CD4-positive, alpha-beta T cell treated with Interleukin-2 at 100 ng/mL for 4 hours (primary cell): ENCODE results near the gene CHTOP.
"Not testable (repeated sequence)": the region's sequence is repeated elsewhere in the genome, so short reads cannot be mapped to it uniquely, and the experiment has no call there.

Experiments
- DNase-seq: peaks from one replicate; pipeline ENCODE4 v3.0.0-alpha.2; 2020; ENCODE audit warnings: low spot score

CHTOP gene

DNA sequence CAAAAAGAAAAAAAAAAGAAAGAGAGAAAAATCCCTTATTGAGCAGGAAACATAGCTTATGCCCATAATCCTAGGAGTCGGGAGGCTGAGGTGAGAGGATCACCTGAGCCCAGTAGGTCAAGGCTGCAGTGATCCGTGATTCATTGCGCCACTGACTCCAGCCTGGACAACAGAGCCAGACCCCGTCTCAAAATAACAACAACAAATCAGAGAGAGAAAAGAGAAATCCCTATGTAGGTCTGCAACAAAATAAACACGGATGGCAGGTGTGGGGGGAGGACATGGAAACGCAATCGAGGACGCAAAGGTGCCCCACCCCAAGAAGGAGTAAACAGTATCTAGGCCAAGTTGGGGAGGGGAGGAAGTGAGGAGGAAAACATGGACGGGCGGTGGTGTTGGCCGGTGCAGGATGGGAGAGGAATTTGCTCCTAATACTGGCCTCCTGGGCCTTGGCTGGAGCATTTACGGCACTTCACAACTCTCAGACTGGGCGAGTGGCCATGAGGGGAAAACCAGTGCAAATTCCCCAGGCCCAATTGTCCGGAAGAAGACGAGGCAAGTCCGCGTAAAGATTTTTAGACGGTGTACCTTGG, 609 bp upstream of the CHTOP start:
- DNase-seq: no peak

- no peak for DNase-seq
Observed at GRCh38 chr1:153635872-153636271, 2.0 kb downstream of the CHTOP start.

- no peak for DNase-seq
Observed at GRCh38 chr1:153636312-153636711, 2.4 kb downstream of the CHTOP start.

DNA sequence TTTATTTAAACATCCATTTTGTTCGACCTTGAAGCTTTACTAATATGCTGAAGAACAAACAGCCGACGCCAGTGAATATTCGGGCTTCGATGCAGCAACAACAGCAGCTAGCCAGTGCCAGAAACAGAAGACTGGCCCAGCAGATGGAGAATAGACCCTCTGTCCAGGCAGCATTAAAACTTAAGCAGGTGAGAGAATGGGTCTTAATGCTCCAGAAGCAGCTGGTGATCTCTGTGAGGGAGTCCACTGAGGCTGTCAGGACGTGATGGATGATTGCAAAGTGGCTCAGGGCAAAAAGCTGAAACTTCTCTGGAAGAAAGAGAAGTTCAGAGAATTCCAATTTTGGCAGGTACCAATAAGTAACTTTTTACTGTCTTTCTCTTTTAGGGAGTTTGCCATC, 4.4 kb downstream of the CHTOP start:
- DNase-seq: no peak

GRCh38 chr1:153639280-153639679, 5.4 kb downstream of the CHTOP start:
- DNase-seq: no peak

DNA sequence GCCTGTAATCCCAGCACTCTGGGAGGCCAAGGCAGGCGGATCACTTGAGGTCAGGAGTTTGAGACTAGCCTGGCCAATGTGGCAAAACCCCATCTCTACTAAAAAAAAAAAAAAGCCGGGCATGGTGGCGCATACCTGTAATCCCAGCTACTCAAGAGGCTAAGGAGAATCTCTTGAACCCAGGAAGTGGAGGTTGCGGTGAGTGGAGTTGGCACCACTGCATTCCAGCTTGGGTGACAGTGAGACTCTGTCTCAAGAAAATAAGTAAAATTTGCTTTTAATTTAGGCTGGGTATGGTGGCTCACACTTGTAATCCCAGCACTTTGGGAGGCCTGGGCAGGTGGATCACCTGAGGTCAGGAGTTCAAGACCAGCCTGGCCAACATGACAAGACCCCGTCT, 6.3 kb downstream of the CHTOP start:
- DNase-seq: not testable (repeated sequence)

DNA sequence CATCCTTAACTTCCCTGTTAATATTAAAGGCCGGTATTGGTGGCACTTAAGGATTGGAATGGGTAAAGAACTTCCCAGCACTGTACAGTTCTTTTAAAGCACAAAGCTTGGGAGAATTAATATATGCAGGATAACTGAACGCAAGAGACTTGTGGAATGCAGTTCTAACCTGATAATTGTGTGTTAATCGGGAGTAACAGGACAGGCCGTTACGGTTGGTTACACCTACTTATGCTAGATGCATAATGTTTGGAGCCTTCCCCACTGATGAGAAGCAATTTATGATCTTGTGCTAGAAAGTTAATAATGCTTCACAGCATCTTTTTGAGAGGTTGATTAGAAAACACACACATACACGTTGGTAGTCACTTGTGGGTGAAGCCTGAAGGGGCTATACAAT, 7.0 kb downstream of the CHTOP start:
- DNase-seq: no peak

DNA sequence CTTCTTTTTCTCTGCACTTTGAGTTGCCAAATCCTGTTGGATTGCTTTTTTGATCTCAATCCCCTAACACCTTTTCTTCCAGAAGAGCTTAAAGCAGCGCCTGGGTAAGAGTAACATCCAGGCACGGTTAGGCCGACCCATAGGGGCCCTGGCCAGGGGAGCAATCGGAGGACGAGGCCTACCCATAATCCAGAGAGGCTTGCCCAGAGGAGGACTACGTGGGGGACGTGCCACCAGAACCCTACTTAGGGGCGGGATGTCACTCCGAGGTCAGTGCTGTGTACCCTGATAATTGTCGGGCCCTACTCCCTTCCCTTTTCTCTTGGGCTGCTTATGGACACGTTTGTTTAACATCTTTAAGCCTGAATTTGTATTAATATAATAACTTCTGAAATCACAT, 8.3 kb downstream of the CHTOP start:
- DNase-seq: no peak

DNA sequence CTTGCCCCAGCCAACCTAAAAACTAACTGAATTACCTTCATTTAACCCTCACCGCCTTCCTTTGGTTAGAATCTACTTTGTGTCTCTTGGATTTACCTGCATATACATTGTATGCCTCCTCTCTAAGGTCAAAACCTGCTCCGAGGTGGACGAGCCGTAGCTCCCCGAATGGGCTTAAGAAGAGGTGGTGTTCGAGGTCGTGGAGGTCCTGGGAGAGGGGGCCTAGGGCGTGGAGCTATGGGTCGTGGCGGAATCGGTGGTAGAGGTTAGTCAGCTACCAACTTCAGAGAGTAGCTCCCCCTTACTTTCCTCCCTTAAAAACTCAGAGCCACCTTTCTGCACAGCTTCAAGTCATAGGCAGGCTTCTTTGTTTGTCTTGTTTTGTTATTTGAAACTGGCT, 9.2 kb downstream of the CHTOP start:
- DNase-seq: no peak

DNA sequence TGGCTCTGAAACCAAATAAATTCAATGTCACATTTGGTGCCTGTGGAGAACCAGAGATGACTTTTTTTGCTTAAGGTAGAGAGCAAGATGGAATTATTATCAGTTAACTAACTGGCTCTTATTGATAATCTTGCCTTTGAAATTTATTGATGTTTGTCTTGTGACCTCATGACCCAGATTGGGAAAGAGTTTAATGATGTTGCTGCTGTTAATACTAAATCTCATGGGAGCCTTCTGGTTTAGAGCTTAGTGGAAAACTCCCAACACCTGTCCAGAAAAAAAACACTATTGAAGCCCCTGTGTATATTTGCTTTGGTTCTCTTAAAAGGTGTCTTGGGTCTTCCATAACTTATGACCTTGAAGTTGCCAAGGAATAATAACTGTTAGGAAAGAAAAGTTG, 9.9 kb downstream of the CHTOP start:
- DNase-seq: no peak

DNA sequence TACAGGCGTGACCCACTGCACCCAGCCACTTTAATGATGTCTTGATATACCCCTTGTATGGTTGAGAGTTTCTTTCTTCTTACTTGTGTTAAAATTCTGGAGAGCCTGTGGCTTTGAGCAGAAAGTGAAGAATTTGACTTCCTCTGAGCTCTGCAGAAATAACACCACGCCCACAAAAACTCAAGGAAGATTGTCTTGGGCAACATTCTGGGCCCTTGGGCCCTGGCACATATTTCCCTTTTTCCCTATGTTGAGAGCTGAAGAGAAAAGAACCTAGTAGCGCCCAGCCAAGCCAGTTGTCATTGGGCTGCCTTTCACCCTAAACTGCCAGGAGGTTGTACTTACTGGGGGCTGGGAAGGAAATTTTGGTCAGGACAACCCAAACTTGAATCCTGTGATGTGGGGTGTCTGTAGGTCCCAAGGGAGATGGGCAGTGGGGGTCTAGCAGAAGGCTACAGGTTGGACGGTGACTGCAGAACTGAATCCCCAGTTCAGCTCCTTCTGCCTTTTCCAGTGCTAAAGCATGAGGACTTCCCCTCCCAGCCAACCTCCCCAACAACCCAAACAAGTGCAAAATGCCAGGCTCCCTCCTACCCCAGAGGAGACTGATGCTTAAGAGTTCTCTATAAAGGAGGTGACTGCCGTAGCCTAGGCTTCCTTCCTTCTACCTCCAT, 12.9 kb downstream of the CHTOP start:
- no peak for DNase-seq

DNA sequence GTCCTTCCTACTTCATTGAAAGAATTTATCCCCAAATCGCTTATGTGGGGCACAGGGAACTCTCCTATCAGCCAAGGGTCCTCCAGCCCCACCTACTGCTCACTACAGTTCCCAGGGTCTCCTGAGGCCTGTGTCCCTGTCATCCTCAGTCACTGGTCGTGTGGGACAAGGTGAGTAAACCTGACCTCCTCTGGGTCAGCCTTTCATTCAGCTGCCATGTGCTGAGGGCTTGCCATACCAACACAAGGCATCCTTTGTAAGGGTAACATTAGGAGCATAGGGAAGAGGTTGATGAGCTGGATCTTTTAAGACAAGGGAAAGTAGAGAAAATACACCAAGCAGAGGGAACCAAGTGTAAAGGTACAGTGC, 13.5 kb downstream of the CHTOP start:
- no peak for DNase-seq

DNA sequence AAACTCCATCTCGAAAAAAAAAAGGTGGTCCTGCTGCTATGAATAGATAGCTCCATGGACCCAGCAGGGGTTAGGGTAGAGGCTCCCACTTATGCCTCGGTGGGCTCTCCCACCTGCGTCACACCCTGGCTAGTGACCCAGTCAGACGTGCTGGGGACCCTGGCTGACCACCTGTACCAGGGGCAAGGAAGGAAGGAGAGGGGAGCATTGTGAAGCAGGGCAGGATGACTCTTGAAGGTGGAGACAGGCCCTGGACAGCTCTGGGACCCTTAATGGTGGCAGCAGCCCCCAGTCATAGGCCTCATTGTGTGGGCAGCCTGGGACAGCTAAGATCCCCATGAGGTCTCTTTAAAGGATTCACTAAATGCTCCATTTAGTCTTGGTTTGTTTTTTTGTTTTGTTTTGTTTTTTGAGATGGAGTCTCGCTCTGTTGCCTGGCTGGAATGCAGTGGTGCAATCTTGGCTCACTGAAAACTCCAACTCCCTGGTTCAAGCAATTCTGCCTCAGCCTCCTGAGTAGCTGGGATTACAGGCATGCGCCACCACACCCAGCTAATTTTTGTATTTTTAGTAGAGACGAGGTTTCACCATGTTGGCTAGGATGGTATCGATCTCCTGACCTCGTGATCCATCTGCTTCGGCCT, 14.3 kb downstream of the CHTOP start:
- no peak for DNase-seq

GRCh38 chr1:153649137-153649862, 15.4 kb downstream of the CHTOP start:
- DNase-seq: peak; percentile 35

GRCh38 chr1:153649863-153650235, 16.0 kb downstream of the CHTOP start:
- no peak for DNase-seq

DNA sequence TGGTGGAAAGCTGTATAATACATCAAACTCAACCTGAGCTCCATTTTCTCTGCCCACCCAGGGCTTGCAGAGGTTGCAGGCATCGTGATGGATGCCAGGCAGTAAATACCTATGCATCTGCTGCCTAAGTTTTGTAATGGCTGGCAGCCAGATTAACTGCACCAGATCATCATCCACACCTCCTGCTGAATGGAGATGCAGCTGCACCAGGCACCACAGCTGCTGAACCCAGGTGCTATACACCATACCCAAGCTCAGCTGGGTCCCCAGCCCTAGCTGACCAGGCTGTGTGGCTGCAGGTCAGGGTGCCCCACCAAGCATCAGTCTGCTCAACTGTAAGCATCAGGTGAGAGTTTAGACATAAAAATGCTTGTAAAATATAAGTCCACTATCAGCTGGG, 17.9 kb downstream of the CHTOP start:
- no peak for DNase-seq

DNA sequence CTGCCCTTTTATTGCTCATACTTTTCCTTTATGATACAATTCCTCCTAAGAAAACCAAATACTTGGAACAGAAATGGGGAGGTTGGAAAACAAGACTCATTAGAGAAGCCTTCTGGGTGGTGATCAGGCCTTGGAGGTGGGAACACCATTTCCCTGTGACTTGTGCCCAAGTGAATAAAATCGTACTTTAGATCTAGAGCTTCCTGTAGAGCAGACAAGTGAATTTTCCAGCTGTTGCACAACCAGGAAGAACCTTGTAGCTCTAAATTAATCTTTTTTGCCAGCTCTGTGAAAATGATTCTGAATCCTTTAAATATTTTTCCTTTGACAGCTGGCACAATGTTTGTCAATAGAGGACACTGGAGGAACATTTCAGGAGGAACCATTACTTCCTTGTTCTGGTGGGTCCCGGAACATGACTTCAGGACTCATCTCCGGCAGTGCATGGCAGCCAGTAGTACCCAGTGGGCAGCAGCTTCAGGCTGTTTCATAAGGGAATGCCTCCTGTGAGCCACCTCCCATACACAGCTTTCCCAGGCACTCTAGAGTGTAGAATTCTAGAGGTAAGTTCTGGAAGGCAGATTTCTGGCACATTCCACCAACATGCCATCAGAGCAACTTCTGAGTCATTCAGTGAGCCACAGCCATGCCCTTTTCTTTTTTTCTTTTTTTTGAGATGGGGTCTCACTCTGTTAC, 19.1 kb downstream of the CHTOP start:
- DNase-seq: no peak

DNA sequence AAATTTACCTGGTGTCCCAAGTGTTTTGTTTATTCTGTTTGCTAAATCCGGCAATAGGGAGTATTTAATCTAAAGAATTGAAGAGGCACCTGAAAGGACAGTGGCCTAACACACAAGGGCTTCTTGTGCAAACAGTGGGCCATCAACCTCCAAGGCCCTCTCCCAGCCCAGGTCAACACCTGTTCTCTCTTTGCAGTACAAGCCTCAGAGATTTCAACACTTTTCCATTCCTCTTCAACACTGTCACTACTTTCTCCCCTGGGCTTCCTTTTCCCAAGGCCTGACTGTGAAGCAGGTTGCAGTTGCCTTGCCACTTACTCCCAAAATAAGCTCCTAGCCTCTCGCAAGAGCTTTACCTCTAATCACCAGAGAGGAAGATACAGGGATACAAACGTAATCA, 21.5 kb downstream of the CHTOP start:
- DNase-seq: no peak

DNA sequence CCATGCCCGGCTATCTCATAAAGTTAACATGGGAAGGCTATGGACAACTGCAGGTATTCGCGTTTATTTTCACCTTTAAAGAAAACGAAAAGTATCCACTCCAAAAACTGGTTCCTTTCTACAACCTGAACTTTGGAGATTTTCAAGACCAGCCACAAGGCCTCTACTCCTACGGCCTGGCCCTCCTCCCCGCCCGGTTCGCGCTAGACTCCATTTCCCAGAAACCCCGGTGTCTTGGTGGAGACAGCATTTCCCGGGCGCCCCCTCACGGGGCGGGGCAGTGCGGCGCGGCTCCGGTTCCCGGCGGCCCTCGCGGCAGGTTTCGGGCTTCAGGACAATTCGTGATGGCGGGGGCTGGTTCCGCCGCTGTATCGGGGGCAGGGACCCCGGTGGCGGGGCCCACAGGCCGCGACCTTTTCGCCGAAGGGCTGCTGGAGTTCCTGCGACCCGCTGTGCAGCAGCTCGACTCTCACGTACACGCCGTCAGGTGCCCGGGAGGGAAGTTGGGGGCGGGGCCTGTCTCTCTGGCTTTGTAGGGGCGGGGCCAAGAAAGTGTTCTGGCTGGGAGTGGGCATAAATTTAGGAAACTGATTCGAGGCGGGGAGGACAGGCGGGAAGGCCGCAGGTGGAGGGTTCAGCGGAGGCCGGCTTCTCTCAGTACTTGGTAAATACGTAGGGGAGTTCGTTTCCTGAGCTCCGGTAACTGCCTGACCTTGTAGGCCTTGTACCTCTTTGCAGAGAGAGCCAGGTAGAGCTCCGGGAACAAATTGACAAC, 24.7 kb downstream of the CHTOP start, which contains the start of gene SNAPIN:
Gene SNAPIN, plus strand, starts transcription at position 304 of the 775 bp plus-strand sequence. Its CDS starts 41 bp downstream, at position 345.
- peak; percentile 90 for DNase-seq

DNA sequence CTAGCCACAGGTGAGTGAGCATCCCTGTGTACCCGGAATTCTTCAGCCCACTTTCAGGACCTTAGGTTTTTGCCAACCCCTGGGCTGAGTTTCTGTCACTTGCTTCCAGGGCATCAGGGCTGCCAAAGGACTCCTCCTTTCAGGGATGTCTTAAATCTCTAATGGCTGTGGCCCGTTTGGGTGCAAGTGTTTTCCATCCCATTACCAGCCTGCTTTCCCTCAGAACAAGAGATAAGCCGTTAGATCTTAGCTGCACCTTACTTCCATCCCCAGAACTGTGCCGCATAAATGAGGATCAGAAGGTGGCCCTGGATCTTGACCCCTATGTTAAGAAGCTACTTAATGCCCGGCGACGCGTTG, 25.3 kb downstream of the CHTOP start:
- no peak for DNase-seq

GRCh38 chr1:153659656-153660055, 25.8 kb downstream of the CHTOP start:
- DNase-seq: no peak
